Right lobe of liver (tissue), 4 donors: Measurements from ENCODE around the gene MARK3.

Experiments used
- POLR2A ChIP-seq: fragments of 450-650 bp; IDR thresholded peaks from one replicate; pipeline ENCODE4 v1.6.1; 2017; ENCODE audit warnings: antibody characterized with exemption, mild to moderate bottlenecking
- TF ChIP-seq, protein P1 (sequence below), 4 donors: fragments of 200-600 bp in 3 of 4; fragments of 450-650 bp in 1 of 4; IDR thresholded peaks; one replicate each; pipeline versions ENCODE4 v1.5.1 to v1.8.0; 2016 to 2022; ENCODE audit warnings: antibody characterized with exemption in 4 of 4, mild to moderate bottlenecking in 2 of 4
- donor health status: DM: no; HTN: no; CAD: no.
- donor health status: DM: no; HTN: no; CAD: no.
- donor health status: DM: no; HTN: yes; CAD: no.

DNA sequence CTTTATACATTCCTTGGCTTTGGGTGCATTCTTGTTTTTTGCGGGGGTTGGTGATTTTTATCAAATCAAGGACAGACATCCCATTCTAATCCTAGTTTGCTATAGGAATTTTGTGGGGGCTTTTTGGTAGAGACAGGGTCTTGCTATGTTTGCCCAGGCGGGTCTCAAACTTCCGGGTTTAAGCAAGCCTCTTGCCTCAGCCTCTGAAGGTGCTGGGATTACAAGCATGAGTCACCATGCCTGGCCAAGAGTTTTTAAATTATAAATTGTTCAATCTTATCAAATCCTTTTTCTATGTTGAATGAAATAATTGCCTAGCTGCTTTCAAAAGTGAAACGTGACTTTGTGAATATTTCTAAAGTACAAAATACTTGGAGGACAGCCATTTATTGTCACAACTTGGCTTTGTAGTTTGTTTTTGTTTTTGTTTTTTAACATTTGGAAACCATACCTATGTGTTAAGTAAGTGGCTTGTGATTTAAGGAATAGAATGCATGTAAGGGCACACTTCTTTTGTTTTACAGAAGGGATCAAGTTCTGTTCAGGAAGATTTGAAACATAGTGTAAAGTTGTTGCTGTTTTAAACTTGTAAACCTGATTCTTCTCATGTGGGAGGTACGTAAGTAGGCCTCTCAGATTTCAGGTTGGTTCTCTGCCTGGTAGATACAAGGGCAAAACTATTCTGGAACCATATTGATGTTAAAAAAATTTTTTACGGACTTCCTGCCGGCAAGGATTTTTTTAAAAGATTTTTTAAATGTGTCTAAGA, 13.4 kb downstream of the MARK3 start:
- TF ChIP-seq, protein P1, sequence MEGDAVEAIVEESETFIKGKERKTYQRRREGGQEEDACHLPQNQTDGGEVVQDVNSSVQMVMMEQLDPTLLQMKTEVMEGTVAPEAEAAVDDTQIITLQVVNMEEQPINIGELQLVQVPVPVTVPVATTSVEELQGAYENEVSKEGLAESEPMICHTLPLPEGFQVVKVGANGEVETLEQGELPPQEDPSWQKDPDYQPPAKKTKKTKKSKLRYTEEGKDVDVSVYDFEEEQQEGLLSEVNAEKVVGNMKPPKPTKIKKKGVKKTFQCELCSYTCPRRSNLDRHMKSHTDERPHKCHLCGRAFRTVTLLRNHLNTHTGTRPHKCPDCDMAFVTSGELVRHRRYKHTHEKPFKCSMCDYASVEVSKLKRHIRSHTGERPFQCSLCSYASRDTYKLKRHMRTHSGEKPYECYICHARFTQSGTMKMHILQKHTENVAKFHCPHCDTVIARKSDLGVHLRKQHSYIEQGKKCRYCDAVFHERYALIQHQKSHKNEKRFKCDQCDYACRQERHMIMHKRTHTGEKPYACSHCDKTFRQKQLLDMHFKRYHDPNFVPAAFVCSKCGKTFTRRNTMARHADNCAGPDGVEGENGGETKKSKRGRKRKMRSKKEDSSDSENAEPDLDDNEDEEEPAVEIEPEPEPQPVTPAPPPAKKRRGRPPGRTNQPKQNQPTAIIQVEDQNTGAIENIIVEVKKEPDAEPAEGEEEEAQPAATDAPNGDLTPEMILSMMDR (IDR thresholded peaks at IDR 0.05), result no peak
- no peak for TF ChIP-seq POLR2A
